Measurements from ENCODE around the gene EFHD2.
"Not testable (repeated sequence)": the region's sequence is repeated elsewhere in the genome, so short reads cannot be mapped to it uniquely, and the experiment has no call there.

DNA sequence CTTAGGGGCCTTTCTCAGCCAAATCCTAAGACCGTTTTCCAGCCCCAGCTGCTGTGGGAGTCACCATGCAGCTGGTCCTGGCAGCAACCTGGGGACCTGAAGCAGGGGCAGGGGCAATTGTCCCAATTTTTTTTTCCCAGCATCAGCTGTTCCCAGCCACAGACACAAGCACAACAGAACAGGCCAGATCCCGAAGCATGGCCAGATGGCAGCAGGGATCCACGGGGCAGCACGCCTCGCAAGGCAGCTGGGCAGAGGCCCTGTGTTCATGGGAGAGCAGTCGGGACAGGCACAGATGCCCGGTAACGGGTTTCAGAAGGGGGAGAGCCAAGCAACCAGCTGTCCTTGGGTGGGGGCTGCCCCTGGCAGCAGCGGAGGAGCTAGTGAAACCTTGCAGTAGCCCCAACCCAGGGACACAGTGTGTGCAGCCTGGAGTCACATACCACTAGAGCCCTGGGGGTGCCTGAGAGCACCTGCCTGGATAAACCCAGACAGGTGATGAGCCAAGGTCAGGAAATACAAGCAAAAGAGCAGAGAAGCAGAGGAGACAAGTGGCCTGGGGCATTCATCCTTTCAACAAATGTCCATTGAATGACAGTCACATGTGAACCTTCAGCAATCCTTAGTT is 60.2 kb downstream of the EFHD2 start:
- not testable (repeated sequence) for TF ChIP-seq POLR2AphosphoS5 (IDR thresholded peaks at IDR 0.05; ENCODE audit: low read depth, low read length)
- TF ChIP-seq, protein P1, sequence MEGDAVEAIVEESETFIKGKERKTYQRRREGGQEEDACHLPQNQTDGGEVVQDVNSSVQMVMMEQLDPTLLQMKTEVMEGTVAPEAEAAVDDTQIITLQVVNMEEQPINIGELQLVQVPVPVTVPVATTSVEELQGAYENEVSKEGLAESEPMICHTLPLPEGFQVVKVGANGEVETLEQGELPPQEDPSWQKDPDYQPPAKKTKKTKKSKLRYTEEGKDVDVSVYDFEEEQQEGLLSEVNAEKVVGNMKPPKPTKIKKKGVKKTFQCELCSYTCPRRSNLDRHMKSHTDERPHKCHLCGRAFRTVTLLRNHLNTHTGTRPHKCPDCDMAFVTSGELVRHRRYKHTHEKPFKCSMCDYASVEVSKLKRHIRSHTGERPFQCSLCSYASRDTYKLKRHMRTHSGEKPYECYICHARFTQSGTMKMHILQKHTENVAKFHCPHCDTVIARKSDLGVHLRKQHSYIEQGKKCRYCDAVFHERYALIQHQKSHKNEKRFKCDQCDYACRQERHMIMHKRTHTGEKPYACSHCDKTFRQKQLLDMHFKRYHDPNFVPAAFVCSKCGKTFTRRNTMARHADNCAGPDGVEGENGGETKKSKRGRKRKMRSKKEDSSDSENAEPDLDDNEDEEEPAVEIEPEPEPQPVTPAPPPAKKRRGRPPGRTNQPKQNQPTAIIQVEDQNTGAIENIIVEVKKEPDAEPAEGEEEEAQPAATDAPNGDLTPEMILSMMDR (IDR thresholded peaks at IDR 0.05) = not testable (repeated sequence)
